Trophoblast cell (in vitro differentiated cells and primary cell): Measurements from ENCODE around the gene IDH1.

Source experiments
- DNase-seq, 2 donors: peaks; one replicate each; pipeline ENCODE4 v3.0.0-alpha.2; 2016
- H2AFZ ChIP-seq: 2 replicates; pipeline ENCODE4 v1.6.1; 2013; ENCODE audit warnings: low read length, moderate library complexity, mild to moderate bottlenecking; ENCODE audit not compliant: insufficient read depth, poor library complexity
- H2AK5ac ChIP-seq: 2 replicates; pipeline ENCODE4 v1.6.1; 2013; ENCODE audit warnings: mild to moderate bottlenecking, low read length
- H2BK120ac ChIP-seq: 2 replicates; pipeline ENCODE4 v1.6.1; 2013; ENCODE audit warnings: low read length, mild to moderate bottlenecking, moderate library complexity; ENCODE audit not compliant: insufficient read depth, poor library complexity
- H2BK12ac ChIP-seq: 2 replicates; pipeline ENCODE4 v1.6.1; 2013; ENCODE audit warnings: mild to moderate bottlenecking, low read length, moderate library complexity
- H2BK5ac ChIP-seq: 2 replicates; pipeline ENCODE4 v1.6.1; 2013; ENCODE audit warnings: low read length, low read depth, moderate library complexity, mild to moderate bottlenecking; ENCODE audit not compliant: poor library complexity
- H3K14ac ChIP-seq: 2 replicates; pipeline ENCODE4 v1.6.1; 2013; ENCODE audit warnings: mild to moderate bottlenecking, low read length
- H3K18ac ChIP-seq: 2 replicates; pipeline ENCODE4 v1.6.1; 2013; ENCODE audit warnings: mild to moderate bottlenecking, low read length
- H3K23ac ChIP-seq: 2 replicates; pipeline ENCODE4 v1.6.1; 2013; ENCODE audit warnings: low read length
- H3K27ac ChIP-seq: 2 replicates; pipeline ENCODE4 v1.5.1; 2013; ENCODE audit warnings: low read depth, mild to moderate bottlenecking, inconsistent platforms, low read length, moderate library complexity
- H3K27me3 ChIP-seq: 2 replicates; pipeline ENCODE4 v1.6.1; 2013; ENCODE audit warnings: inconsistent platforms, mild to moderate bottlenecking, low read length, moderate library complexity; ENCODE audit not compliant: insufficient read depth
- H3K36me3 ChIP-seq, 2 experiments: 1 replicate in 1 of 2; 2 replicates in 1 of 2; pipeline ENCODE4 v1.6.1; 2013; ENCODE audit warnings: low read length in 2 of 2, mild to moderate bottlenecking in 2 of 2, moderate library complexity in 1 of 2; ENCODE audit not compliant: insufficient read depth in 2 of 2, control insufficient read depth in 1 of 2
- H3K4ac ChIP-seq: 2 replicates; pipeline ENCODE4 v1.6.1; 2013; ENCODE audit warnings: low read depth, mild to moderate bottlenecking, low read length, moderate library complexity
- H3K4me1 ChIP-seq, 2 experiments: 1 replicate in 1 of 2; 2 replicates in 1 of 2; pipeline ENCODE4 v1.6.1; 2013; ENCODE audit warnings: low read length in 2 of 2, mild to moderate bottlenecking in 2 of 2, moderate library complexity in 1 of 2; ENCODE audit not compliant: insufficient read depth in 2 of 2, control insufficient read depth in 1 of 2
- H3K4me2 ChIP-seq: 2 replicates; pipeline ENCODE4 v1.6.1; 2013; ENCODE audit warnings: inconsistent platforms, mild to moderate bottlenecking, low read length, moderate library complexity
- H3K4me3 ChIP-seq: 2 replicates; pipeline ENCODE4 v1.5.1; 2013; ENCODE audit warnings: mild to moderate bottlenecking, low read depth, low read length, inconsistent platforms
- H3K79me1 ChIP-seq: one replicate; pipeline ENCODE4 v1.6.1; 2013; ENCODE audit warnings: low read length
- H3K79me2 ChIP-seq: 2 replicates; pipeline ENCODE4 v1.6.1; 2013; ENCODE audit warnings: low read length, mild to moderate bottlenecking; ENCODE audit not compliant: control insufficient read depth, insufficient read depth, poor library complexity
- H3K9ac ChIP-seq: 2 replicates; pipeline ENCODE4 v1.6.1; 2013; ENCODE audit warnings: mild to moderate bottlenecking, low read length
- H3K9me3 ChIP-seq: 2 replicates; pipeline ENCODE4 v1.6.1; 2013; ENCODE audit warnings: low read depth, mild to moderate bottlenecking, control low read depth, inconsistent platforms, low read length; ENCODE audit not compliant: insufficient read depth
- H4K12ac ChIP-seq: 2 replicates; pipeline ENCODE4 v1.6.1; 2013; ENCODE audit warnings: low read depth, mild to moderate bottlenecking, low read length, moderate library complexity
- H4K8ac ChIP-seq: 2 replicates; pipeline ENCODE4 v1.6.1; 2013; ENCODE audit warnings: low read depth, mild to moderate bottlenecking, low read length, moderate library complexity
- H4K91ac ChIP-seq: one replicate; pipeline ENCODE4 v1.6.1; 2013; ENCODE audit warnings: low read depth, mild to moderate bottlenecking, low read length, moderate library complexity
- WGBS: extraction: QIAGEN DNeasy Blood & Tissue Kit; methylation state at CpG from one replicate; pipeline ENCODE4 v1.1.7; 2013; ENCODE audit warnings: missing lambda C conversion rate; ENCODE audit not compliant: insufficient read length, insufficient coverage; ENCODE audit errors: extremely low coverage; 5-methylcytosine and 5-hydroxymethylcytosine counted together

The IDH1 gene

DNA sequence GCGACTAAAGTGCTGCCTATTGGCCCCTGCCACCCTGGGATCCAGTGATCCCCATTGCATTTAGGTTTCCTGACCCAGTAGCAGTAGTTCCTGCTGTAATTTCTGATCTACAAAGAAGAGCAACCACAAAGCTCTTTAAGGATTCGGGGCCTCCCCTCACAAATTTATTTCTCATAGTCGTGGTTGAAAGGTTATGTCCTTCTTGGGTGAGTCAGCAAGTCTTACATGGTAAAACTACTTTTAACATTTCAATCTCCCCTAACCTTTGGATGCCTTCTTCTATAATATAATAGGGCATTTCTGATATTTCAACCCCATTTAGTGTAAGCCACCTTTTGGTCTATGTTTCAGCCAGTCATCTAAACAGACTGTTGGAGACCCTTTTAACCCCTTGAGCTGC, 26.1 kb upstream of the IDH1 start:
- no CpG with 5 or more reads among the region's 3 CpGs for WGBS
- H2AFZ ChIP-seq = no peak overlapping the region
- no peak overlapping the region for H2AK5ac ChIP-seq

GRCh38 chr2:208280234-208280633, 25.4 kb upstream of the IDH1 start:
- Histone ChIP-seq H3K27ac (no peak overlapping the region), H2BK5ac (no peak overlapping the region), H3K9ac (no peak overlapping the region), H3K4me1 (no peaks in the 10 kb centered on the region), H2BK12ac (no peak overlapping the region), H4K12ac (no peak overlapping the region), H3K23ac (no peak overlapping the region), H4K91ac (no peak overlapping the region), H2AFZ (no peak overlapping the region), H2BK120ac (no peak overlapping the region), H3K79me1 (no peaks in the 10 kb centered on the region), H3K14ac (no peak overlapping the region), H3K36me3 (peaks cover 8 to 20% of the 10 kb centered on the region in 2 experiments), H3K9me3 (no peaks in the 10 kb centered on the region), H3K4me3 (no peak overlapping the region), H3K4ac (no peak overlapping the region), H2AK5ac (no peak overlapping the region), H3K27me3 (no peaks in the 10 kb centered on the region), H3K18ac (no peak overlapping the region), H3K79me2 (no peaks in the 10 kb centered on the region), H3K4me2 (no peak overlapping the region), H4K8ac (no peak overlapping the region)
- WGBS = no CpG with 5 or more reads among the region's 2 CpGs
- DNase-seq = no peak

More for the DNA sequence above, 26.1 kb upstream of the IDH1 start:
- Histone ChIP-seq H2BK120ac (no peak overlapping the region), H3K14ac (no peak overlapping the region), H3K4me2 (no peak overlapping the region), H3K9ac (no peak overlapping the region), H3K23ac (no peak overlapping the region), H3K4me1 (no peaks in the 10 kb centered on the region), H4K12ac (no peak overlapping the region), H4K8ac (no peak overlapping the region), H3K4ac (no peak overlapping the region), H3K79me1 (no peaks in the 10 kb centered on the region), H2BK12ac (no peak overlapping the region), H3K27ac (no peak overlapping the region), H3K9me3 (no peaks in the 10 kb centered on the region), H4K91ac (no peak overlapping the region), H3K27me3 (no peaks in the 10 kb centered on the region), H2BK5ac (no peak overlapping the region), H3K18ac (no peak overlapping the region), H3K79me2 (no peaks in the 10 kb centered on the region), H3K4me3 (no peak overlapping the region), H3K36me3 (peaks cover 8 to 20% of the 10 kb centered on the region in 2 experiments)
- no peak for DNase-seq

DNA sequence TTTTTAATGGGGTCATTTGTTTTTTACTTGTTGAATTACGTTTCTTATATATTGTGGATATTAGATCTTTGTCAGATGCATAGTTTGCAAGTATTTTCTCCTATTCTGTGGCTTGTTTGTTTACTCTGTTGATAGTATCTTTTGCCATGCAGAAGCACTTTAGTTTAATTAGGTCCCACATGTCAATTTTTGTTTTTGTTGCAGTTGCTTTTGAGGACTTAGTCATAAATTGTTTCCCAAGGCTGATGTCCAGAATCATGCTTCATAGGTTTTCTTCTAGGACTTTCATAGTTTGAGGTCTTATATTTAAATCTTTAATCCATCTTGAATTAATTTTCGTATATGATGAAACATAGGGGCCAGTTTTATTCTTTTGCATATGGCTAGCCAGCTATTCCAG, 24.4 kb upstream of the IDH1 start:
- Histone ChIP-seq H3K14ac (no peak overlapping the region), H3K9me3 (no peaks in the 10 kb centered on the region), H3K27ac (no peak overlapping the region), H3K79me2 (no peaks in the 10 kb centered on the region), H3K27me3 (no peaks in the 10 kb centered on the region), H3K4me2 (no peak overlapping the region), H2BK12ac (no peak overlapping the region), H3K18ac (no peak overlapping the region), H2AFZ (no peak overlapping the region), H3K4ac (no peak overlapping the region), H2BK120ac (no peak overlapping the region), H2AK5ac (no peak overlapping the region), H3K36me3 (peaks cover 6 to 23% of the 10 kb centered on the region in 2 experiments), H4K8ac (no peak overlapping the region), H3K23ac (no peak overlapping the region), H3K9ac (no peak overlapping the region), H4K12ac (no peak overlapping the region), H4K91ac (no peak overlapping the region), H3K79me1 (no peaks in the 10 kb centered on the region), H3K4me3 (no peak overlapping the region), H2BK5ac (no peak overlapping the region), H3K4me1 (no peaks in the 10 kb centered on the region)
- DNase-seq = no peak
- no CpG with 5 or more reads among the region's 2 CpGs for WGBS

GRCh38 chr2:208278549-208278948, 23.7 kb upstream of the IDH1 start:
- no peak overlapping the region for H3K14ac ChIP-seq
- no peak for DNase-seq
- H3K23ac ChIP-seq = no peak overlapping the region
- H3K4me1 ChIP-seq = no peaks in the 10 kb centered on the region
- no peak overlapping the region for H3K4me2 ChIP-seq
- H4K12ac ChIP-seq = no peak overlapping the region
- H2BK5ac ChIP-seq = no peak overlapping the region
- H3K27ac ChIP-seq = no peak overlapping the region
- H3K9ac ChIP-seq = no peak overlapping the region
- no peak overlapping the region for H2AK5ac ChIP-seq
- no peak overlapping the region for H3K4ac ChIP-seq
- no peak overlapping the region for H3K18ac ChIP-seq
- H3K9me3 ChIP-seq = no peaks in the 10 kb centered on the region
- H3K36me3 ChIP-seq = peaks cover 8 to 26% of the 10 kb centered on the region in 2 experiments
- H3K79me1 ChIP-seq = no peaks in the 10 kb centered on the region
- H4K8ac ChIP-seq = no peak overlapping the region
- no peak overlapping the region for H2BK12ac ChIP-seq
- WGBS = no CpG with 5 or more reads among the region's 2 CpGs
- no peak overlapping the region for H2AFZ ChIP-seq
- no peak overlapping the region for H4K91ac ChIP-seq
- no peak overlapping the region for H3K4me3 ChIP-seq
- no peak overlapping the region for H2BK120ac ChIP-seq
- H3K27me3 ChIP-seq = no peaks in the 10 kb centered on the region
- no peaks in the 10 kb centered on the region for H3K79me2 ChIP-seq
